Measurements from ENCODE around the gene GPSM3.

GPSM3 gene

DNA sequence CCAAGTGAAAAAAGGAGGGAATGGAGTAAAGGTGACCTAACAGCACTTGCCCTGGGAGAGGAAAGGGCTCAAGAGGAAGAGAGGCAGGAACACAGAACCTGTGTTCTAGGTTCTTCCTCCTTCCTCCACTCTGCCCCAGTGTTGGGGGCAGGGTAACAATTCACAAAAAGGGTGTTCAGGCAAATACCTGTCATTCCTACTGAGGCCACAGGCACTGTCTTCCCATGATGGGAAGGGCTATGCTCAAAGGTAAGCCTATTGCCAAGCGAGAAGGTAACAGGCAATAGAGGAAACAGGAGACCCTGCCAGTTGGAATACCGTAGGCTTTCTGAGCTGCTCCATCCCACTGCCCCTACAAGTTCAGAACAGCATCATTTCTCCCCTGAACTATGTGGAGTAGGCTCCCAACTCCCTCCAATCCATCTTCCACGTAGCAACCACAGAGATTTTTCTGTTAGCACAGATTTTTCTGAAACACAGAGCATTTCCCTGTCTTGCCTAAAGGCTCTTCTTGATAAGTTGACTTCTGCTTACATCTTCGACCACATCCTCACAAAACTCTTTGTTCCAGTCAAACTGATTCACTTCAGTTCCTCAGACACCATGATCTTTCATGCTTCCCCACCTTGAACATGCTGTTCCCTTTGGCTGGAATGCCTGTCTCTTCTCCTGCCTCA, 19.3 kb downstream of the GPSM3 start:
- TF ChIP-seq, protein P1, sequence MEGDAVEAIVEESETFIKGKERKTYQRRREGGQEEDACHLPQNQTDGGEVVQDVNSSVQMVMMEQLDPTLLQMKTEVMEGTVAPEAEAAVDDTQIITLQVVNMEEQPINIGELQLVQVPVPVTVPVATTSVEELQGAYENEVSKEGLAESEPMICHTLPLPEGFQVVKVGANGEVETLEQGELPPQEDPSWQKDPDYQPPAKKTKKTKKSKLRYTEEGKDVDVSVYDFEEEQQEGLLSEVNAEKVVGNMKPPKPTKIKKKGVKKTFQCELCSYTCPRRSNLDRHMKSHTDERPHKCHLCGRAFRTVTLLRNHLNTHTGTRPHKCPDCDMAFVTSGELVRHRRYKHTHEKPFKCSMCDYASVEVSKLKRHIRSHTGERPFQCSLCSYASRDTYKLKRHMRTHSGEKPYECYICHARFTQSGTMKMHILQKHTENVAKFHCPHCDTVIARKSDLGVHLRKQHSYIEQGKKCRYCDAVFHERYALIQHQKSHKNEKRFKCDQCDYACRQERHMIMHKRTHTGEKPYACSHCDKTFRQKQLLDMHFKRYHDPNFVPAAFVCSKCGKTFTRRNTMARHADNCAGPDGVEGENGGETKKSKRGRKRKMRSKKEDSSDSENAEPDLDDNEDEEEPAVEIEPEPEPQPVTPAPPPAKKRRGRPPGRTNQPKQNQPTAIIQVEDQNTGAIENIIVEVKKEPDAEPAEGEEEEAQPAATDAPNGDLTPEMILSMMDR (IDR thresholded peaks at IDR 0.05; ENCODE audit: low read depth, low read length), result no peak
- no peak overlapping the region for H3K4me3 ChIP-seq (replicated peaks in 1 of 2; ENCODE audit: low read depth in 2 of 2, low read length in 2 of 2)
- DNase-seq (ENCODE audit: low read depth in 2 of 2), result no peak

DNA sequence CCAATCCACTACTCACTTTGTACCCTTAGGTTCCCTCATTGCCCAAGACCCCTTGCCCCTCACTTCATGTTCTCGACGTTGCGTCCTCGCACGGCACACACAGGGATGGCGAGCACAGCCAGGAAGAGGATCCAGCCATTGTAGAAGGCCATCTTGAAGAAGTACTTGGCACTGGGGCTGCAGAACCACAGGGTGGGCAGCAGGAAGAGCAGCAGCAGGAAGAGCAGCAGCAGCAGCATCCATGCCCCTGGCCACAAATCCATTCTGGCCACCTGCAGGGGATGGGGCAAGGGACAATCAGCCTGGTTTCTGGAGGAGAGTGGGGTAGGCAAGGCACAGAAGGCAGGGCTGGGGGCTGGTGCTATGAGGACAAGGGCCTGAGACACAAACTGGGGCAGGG, 21.2 kb downstream of the GPSM3 start:
- TF ChIP-seq, protein P1 (IDR thresholded peaks at IDR 0.05; ENCODE audit: low read depth, low read length), result no peak
- H3K4me3 ChIP-seq (replicated peaks in 1 of 2; ENCODE audit: low read depth in 2 of 2, low read length in 2 of 2), result no peak overlapping the region
- no peak for DNase-seq (ENCODE audit: low read depth in 2 of 2)

DNA sequence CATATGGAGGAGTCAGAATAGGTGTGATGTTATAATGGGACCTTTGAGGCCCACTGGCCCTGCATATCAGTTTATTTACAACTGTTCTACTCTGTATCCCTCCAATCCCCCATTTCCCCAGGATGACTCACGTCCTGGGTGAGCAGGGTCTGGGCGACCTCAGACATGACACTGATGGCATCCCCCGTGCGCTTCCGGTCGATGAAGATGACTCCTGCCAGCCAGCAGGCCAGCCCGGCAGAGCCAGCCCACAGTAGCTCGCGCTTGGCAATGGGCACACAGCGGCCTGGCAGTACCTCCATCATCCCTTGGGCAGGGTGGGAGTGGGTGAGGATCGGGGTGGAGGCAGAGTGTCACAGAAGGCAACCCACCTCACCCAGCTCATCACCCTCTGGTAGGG, 22.1 kb downstream of the GPSM3 start:
- no peak for DNase-seq (ENCODE audit: low read depth in 2 of 2)
- TF ChIP-seq, protein P1 (IDR thresholded peaks at IDR 0.05; ENCODE audit: low read depth, low read length), result no peak

DNA sequence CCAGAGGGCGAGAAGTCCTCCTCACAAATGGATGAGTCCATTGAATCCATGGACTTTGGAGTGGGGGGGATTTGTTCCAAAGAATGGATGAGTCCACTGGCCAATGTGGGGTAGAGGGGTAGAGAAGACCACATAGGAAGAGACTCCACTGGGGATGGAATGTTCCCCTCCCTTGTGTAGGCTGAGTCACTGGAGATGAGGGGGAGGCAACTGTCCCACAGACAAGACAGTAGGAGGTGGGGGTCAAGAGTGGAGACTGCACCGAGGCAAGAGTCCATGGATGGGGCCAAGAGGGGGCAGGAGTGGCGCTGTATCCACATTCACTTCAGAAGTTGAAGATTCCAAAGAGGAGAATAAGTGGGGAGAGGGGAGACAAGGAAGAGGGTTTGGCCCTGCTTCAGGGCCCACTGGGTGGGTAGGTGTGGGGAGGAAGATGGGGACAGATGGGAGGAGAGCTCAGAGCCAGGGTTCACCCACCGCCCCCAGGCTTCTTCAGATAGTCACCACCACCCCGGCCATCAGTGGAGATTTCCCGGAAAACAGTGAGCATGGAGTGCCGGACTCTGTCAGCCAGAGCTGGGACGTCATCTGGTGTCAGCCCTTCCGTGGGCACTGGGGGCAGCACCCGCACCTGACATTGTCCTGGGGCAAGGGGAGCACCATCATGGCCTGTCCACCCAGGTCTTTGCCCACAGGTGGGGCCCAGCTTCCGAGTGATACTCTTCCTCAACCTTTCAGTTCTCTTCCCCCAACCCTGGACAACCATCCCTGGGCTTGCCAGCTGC, 23.4 kb downstream of the GPSM3 start:
- H3K4me3 ChIP-seq (replicated peaks in 1 of 2; ENCODE audit: low read depth in 2 of 2, low read length in 2 of 2), result no peak overlapping the region
- TF ChIP-seq, protein P1 (IDR thresholded peaks at IDR 0.05; ENCODE audit: low read depth, low read length), result no peak
- peak in 1 of 2 donors; percentile 19 for DNase-seq (ENCODE audit: low read depth in 2 of 2)

More for the DNA sequence above, 22.1 kb downstream of the GPSM3 start:
- H3K4me3 ChIP-seq (replicated peaks in 1 of 2; ENCODE audit: low read depth in 2 of 2, low read length in 2 of 2), result no peak overlapping the region

DNA sequence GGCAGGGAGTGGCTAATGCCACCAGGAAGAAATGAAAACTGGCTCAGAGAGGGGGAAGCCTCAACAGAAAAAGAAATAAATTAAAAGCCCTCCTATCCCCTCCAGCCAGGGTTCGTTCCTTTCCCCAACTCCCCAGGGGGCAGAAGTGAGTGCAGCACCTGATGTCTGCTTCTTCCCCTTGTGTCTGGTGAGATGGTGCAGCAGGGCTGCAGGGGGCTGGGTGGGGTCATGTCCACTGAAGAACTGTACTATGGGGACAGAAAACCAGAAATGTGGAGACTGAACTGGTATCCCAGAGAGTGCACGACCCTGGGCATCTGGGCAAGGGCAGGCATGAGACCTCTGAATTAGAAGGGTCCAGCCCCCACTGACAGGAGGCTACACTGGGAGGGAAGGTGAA, 24.1 kb downstream of the GPSM3 start:
- no peak for DNase-seq (ENCODE audit: low read depth in 2 of 2)
- no peak overlapping the region for H3K4me3 ChIP-seq (replicated peaks in 1 of 2; ENCODE audit: low read depth in 2 of 2, low read length in 2 of 2)
- TF ChIP-seq, protein P1 (IDR thresholded peaks at IDR 0.05; ENCODE audit: low read depth, low read length), result no peak

DNA sequence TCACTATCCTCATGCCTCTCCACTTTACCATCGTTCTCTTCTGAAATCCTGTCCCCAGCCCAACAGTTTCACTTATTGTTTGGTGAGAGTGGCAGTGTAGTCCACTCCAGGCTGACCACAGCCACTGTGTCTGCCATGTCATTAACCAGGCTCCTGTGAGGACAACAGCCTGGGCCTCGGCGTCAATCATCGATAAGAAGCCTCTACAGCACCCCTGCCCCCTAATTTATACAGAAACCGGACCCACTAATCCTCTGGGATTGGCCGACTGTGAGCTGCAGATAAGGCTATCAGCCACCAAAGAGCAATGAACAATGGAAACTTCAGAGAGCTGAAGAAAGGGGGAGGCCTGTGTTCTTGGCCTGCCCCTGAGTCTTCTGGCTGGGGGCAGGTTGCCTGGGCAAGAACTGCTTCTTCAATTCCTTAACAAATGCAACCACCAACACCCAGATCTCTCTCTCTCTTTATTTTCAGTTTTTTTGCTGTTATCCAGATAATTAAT, 24.6 kb downstream of the GPSM3 start:
- no peak overlapping the region for H3K4me3 ChIP-seq (replicated peaks in 1 of 2; ENCODE audit: low read depth in 2 of 2, low read length in 2 of 2)
- TF ChIP-seq, protein P1 (IDR thresholded peaks at IDR 0.05; ENCODE audit: low read depth, low read length), result no peak
- DNase-seq (ENCODE audit: low read depth in 2 of 2), result no peak

All from cardiac fibroblast (primary cell).